Measurements from ENCODE around the gene NOS3.

NOS3 gene

DNA sequence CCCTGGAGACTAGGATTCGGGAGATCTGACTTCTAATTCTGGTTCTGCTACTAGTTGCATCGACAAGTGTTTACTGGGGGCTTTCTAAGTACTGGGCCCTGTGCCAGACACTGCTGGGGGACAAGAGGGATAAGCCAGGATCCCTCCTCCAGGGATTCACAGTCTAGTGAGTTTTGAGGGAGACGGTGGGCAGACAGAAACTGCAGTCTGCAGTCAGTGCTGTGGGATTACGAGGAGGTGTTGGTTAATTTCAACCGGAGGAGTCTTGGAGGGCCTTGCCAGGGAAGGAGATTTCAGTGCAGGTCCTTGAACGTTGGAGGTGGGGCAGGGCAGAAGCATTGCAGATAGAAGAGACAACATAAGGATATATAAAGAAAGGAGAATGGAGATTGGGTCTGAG lies 9.2 kb upstream of the NOS3 start:
- no peak for DNase-seq

GRCh38 chr7:150982351-150982750 lies 8.5 kb upstream of the NOS3 start:
- no peak for DNase-seq

DNA sequence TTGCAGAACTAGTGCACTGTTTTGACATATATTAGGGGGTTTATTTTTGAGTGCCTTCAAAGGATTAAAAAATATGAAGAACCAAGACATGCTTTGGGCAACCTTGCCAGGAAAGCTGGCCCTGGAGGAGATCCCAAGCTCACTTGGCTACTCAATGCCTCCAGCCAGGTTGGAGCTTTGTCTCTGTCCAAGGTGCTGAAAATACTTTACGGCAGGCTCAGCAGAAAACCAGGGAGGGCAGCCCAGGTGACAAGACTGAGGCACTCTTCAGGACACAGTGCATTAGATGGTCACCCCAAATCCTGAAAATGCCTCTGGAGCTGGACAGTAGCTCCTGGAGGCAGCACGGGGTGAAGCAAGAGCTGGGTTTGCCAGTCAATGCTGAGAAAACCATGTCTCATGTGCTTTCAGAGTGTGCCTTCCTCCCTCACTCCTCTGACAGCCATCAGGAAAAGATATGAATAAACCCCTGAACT lies 6.9 kb upstream of the NOS3 start:
- no peak for DNase-seq

DNA sequence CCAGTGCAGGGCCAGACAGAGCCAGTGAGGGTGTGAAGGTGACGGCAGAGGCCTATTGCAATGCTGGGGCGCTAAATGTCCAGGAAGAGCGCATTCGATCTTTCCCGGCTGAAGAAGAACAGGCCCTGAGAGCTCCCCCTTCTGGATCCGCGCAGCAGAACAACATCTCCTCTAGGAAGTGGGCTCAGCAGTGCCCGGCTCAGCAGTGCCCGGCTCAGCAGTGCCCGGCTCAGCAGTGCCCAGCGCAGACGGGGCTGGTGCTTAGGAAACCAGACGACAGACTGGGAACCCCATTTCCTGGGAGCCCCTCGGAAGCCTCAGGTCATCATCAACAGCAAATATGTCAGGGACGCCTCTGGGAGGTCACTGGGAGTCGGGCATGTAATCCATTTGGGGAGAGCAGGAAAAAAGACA lies 4.7 kb upstream of the NOS3 start:
- peak; percentile 36 for DNase-seq

DNA sequence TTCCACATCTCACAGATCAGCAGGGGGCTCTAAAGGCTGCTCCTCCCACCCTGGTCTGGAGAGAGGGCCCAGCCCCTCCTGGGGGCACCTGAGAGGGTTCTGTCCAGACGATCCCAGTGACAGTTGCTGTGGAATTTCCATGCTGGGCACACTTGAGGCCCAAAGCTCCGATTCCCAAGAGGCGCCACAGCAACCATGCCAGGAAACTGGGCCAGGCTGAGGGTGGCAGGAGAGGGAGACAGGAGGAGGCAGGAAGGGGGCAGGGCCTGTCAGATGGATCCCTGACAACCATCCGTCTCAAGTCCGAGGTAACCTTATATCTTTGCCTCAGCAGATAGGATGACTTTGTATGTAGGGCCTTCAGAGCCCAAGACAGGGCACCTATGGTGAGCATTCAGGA lies 4.3 kb upstream of the NOS3 start:
- DNase-seq, result no peak

DNA sequence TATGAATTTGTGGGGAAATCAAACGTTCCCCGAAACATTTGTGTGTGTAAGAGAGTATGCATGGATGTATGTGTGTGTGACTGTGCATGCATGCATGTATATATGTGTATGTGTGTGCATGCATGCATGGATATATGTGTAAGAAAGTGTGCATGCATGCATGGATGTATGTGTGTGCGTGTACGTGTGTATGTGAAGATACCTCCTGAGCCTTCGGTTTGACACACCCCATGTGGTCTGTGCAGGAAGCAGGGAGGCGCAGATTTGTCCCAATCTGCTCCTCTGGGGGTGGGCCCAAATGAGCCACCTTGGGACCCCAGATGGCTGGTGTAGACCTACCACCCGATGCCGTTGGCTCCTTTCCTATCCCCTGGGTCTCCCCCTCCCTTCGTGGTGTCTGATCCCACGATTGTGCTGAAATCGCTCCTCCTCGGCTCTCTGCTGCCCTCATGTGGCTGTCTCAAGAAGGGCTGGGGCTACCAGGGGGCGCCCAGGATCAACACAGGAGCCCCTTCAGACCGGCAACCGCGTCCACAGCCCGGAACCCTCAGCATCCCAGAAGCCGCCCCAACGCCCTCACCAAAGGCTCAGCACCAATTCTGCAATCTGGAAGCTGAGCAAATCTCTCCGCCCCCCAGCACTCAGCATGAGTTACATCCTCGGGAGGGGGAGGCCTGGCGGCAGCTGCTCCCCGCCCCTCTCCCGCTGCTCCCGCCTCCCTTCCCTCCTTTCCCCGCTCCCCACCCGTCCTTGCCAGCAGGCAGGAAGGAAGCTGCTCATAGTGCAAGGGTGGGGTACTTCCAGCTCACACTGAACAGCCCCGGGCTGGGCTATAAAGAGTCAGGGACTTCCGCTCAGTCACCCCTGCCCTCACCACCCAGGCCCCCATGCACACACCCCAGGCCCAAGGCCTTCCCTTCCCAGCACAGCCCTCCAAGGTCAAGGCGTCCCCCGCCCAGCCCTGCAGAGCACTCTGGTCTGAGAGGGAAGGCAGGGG lies 2.3 kb upstream of the NOS3 start:
- DNase-seq, result peak; percentile 55

GRCh38 chr7:150989456-150989855 lies 1.4 kb upstream of the NOS3 start:
- no peak for DNase-seq

DNA sequence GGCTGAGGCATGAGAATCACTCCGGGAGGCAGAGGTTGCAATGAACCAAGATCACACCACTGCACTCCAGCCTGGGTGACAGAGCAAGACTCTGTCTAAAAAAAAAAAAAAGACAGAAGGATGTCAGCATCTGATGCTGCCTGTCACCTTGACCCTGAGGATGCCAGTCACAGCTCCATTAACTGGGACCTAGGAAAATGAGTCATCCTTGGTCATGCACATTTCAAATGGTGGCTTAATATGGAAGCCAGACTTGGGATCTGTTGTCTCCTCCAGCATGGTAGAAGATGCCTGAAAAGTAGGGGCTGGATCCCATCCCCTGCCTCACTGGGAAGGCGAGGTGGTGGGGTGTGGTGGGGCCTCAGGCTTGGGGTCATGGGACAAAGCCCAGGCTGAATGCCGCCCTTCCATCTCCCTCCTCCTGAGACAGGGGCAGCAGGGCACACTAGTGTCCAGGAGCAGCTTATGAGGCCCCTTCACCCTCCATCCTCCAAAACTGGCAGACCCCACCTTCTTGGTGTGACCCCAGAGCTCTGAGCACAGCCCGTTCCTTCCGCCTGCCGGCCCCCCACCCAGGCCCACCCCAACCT lies 1.3 kb downstream of the NOS3 start:
- DNase-seq, result no peak

DNA sequence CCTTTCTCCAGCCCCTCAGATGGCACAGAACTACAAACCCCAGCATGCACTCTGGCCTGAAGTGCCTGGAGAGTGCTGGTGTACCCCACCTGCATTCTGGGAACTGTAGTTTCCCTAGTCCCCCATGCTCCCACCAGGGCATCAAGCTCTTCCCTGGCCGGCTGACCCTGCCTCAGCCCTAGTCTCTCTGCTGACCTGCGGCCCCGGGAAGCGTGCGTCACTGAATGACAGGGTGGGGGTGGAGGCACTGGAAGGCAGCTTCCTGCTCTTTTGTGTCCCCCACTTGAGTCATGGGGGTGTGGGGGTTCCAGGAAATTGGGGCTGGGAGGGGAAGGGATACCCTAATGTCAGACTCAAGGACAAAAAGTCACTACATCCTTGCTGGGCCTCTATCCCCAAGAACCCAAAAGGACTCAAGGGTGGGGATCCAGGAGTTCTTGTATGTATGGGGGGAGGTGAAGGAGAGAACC lies 2.1 kb downstream of the NOS3 start:
- DNase-seq, result no peak

DNA sequence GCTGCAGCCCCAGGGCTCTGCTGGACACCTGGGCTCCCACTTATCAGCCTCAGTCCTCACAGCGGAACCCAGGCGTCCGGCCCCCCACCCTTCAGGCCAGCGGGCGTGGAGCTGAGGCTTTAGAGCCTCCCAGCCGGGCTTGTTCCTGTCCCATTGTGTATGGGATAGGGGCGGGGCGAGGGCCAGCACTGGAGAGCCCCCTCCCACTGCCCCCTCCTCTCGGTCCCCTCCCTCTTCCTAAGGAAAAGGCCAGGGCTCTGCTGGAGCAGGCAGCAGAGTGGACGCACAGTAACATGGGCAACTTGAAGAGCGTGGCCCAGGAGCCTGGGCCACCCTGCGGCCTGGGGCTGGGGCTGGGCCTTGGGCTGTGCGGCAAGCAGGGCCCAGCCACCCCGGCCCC lies 2.7 kb downstream of the NOS3 start:
- DNase-seq, result no peak

DNA sequence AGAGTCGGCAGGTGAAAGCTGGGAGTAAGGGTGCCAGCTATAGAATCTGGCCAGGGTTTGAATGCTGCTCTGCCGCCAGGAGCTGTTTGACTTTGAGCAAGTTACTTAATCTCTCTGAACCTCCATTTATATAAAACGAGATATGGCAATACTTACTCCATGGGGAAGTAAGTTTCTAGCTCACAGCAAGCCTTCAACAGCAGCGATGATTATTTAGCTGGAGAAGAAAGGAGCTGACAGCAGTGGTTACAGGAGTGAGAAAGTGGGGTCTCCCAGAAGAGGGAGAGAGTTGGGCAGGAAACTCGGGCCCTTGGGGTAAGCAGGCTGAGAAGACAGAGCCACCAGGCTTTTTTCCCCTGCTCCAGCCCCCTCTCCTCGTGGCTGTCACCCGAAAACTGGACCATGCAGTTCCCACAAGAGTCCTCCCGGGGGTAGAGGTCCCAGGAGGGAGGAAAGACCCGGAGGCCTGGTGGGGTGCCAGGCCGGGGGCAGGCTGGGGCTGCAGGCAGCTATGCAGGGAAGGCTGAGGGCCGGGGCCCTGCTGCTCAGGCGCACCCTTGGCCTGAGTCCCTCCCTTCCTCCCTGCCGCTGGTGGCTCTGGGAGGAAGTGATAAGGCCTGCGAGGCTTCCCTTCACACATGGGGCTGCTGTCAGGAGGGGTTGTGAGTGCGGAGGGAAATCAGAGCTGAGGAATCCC lies 3.5 kb downstream of the NOS3 start:
- DNase-seq, result no peak

- DNase-seq, result no peak
Measured at GRCh38 chr7:150994838-150995510, 4.2 kb downstream of the NOS3 start.

DNA sequence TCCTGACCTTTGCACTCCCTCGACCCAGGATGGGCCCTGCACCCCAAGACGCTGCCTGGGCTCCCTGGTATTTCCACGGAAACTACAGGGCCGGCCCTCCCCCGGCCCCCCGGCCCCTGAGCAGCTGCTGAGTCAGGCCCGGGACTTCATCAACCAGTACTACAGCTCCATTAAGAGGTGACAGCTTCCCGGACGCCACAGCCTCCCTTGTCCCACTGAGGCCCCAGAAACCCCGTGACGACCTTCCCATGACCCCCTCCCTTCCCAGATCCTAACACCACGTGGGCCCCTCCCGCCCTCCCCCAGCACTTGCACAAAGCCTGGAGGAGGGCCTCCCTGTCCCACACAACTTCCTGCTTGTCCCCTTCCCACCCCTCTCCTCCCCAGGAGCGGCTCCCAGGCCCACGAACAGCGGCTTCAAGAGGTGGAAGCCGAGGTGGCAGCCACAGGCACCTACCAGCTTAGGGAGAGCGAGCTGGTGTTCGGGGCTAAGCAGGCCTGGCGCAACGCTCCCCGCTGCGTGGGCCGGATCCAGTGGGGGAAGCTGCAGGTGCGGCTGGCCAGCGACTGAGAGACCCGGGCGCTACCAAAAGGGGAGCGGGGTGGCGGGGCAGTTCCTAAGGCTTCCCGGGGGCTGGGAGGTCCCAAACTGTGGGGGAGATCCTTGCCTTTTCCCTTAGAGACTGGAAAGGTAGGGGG lies 5.7 kb downstream of the NOS3 start:
- DNase-seq, result no peak

DNA sequence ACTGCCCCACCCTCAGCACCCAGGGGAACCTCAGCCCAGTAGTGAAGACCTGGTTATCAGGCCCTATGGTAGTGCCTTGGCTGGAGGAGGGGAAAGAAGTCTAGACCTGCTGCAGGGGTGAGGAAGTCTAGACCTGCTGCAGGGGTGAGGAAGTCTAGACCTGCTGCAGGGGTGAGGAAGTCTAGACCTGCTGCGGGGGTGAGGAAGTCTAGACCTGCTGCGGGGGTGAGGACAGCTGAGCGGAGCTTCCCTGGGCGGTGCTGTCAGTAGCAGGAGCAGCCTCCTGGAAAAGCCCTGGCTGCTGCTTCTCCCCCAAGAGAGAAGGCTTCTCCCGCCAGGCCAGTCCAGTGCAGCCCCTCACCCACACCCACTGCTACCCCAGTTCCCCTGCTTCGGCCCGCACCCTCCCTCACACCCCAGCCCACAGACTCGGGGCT lies 6.3 kb downstream of the NOS3 start:
- no peak for DNase-seq

GRCh38 chr7:150997817-150998216 lies 7.0 kb downstream of the NOS3 start:
- DNase-seq, result no peak

DNA sequence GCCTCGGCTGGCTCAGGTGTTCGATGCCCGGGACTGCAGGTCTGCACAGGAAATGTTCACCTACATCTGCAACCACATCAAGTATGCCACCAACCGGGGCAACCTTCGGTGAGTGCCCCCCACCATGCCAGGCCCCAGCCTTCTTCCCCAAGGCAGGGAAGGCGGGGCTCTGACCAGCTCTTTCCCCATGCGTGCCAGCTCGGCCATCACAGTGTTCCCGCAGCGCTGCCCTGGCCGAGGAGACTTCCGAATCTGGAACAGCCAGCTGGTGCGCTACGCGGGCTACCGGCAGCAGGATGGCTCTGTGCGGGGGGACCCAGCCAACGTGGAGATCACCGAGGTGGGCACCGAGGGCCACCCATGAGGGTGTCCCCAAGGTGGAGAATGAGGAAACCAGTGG lies 7.5 kb downstream of the NOS3 start:
- no peak for DNase-seq

- DNase-seq, result no peak
Measured at GRCh38 chr7:150999001-150999400, 8.2 kb downstream of the NOS3 start.

DNA sequence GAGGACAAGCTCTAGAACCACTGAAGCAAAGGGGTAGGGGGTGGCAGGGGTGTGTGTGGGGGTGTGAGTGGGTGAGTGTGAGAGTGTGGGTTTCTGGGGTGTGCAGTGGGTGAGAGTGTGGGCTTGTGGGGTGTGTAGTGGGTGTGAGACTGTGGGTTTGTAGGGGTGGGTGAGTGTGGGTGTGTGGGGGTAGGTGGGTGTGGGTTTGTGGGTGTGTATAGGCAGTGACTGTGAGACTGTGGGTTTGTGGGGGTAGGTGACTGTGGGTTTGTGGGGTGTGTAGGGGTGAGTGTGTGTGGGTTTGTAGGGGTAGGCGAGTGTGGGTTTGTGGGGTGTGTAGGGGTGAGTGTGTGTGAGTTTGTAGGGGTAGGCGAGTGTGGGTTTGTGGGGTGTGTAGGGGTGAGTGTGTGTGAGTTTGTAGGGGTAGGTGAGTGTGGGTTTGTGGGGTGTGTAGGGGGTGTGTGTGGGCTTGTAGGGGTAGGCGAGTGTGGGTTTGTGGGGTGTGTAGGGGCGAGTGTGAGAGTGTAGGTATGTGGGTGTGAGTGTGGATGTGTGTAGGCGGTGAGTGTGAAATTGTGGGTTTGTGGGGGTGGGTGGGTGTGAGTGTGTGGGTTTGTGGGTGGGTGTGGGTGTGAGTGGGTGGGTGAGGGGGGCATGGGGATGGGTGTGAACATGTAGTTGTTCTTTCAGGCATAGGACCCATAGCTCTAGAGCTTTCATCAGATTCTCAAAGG lies 8.8 kb downstream of the NOS3 start:
- DNase-seq, result no peak

- DNase-seq, result no peak
Measured at GRCh38 chr7:151000897-151001495, 10.2 kb downstream of the NOS3 start.

- DNase-seq, result no peak
Measured at GRCh38 chr7:151001546-151001945, 10.7 kb downstream of the NOS3 start.

GRCh38 chr7:151003572-151003971 lies 12.8 kb downstream of the NOS3 start:
- no peak for DNase-seq
